ENCODE results near the gene TMEM87B. TPM values are rescaled to one million over a fixed set of nuclear protein-coding genes. Genes with fewer than 3 reads are reported as not detected.

The TMEM87B gene
- total RNA-seq, 1 experiment from 2014 or later = 10.5 TPM

GRCh38 chr2:112164876-112165275 is 109.8 kb downstream of the TMEM87B start:
- H2AK5ac ChIP-seq (ENCODE audit: insufficient read length, low read length) = no peak overlapping the region
- H3K4me2 ChIP-seq (ENCODE audit: insufficient read depth, insufficient read length, low read length) = no peak overlapping the region
- H3K4me1 ChIP-seq (ENCODE audit: insufficient read depth, low read length) = no peaks in the 10 kb centered on the region
- no peaks in the 10 kb centered on the region for H3K27me3 ChIP-seq (ENCODE audit: insufficient read depth, low read length)
- H4K8ac ChIP-seq (replicated peaks; ENCODE audit: insufficient read length, low read depth, low read length) = no peak overlapping the region
- no peaks in the 10 kb centered on the region for H3K79me2 ChIP-seq (ENCODE audit: insufficient read depth, low read length)
- Mint-ChIP-seq H3K36me3 (ENCODE audit: insufficient read depth in 1 of 3, low read depth in 3 of 3) (no peaks in the 10 kb centered on the region), H3K27ac (no peak overlapping the region), H3K4me3 (no peak overlapping the region), H3K27me3 (ENCODE audit: low read depth) (peaks cover 1% of the 10 kb centered on the region), H3K4me1 (peaks cover 4 to 11% of the 10 kb centered on the region in 2 experiments; a peak in 3 of 4 replicates), H3K9me3 (no peaks in the 10 kb centered on the region)
- H4K5ac ChIP-seq (ENCODE audit: insufficient read length, low read depth, low read length) = no peak overlapping the region
- no peak overlapping the region for H3K27ac ChIP-seq (ENCODE audit: insufficient read length, low read depth, low read length)
- no peak overlapping the region for H4K91ac ChIP-seq (ENCODE audit: insufficient read length, low read depth, low read length)
- no peak overlapping the region for H2BK12ac ChIP-seq (ENCODE audit: insufficient read length, low read depth, low read length)
- no peak overlapping the region for H3K18ac ChIP-seq (ENCODE audit: insufficient read length, low read depth, low read length)
- TF ChIP-seq CTCF (conservative IDR thresholded peaks at IDR 0.05) = no peak
- no peak overlapping the region for H3K4ac ChIP-seq (ENCODE audit: low read depth, low read length)
- H4K20me1 ChIP-seq (ENCODE audit: control insufficient read depth, insufficient read depth, insufficient read length) = peaks cover 6% of the 10 kb centered on the region
- H2BK5ac ChIP-seq (ENCODE audit: insufficient read length, low read length) = no peak overlapping the region
- H2BK20ac ChIP-seq (ENCODE audit: low read depth, low read length, poor library complexity, severe bottlenecking) = no peak overlapping the region
- H3T11ph ChIP-seq (ENCODE audit: low read length) = no peak overlapping the region
- H3K79me1 ChIP-seq (ENCODE audit: insufficient read depth, low read depth, low read length, poor library complexity, severe bottlenecking) = no peaks in the 10 kb centered on the region
- no peak overlapping the region for H2BK120ac ChIP-seq (ENCODE audit: low read depth, low read length, poor library complexity, severe bottlenecking)
- peak; percentile 14 for DNase-seq
- H3K56ac ChIP-seq (ENCODE audit: insufficient read length, low read depth, low read length) = no peak overlapping the region
- H3K9me3 ChIP-seq (ENCODE audit: control insufficient read depth, low read depth, low read length) = no peaks in the 10 kb centered on the region
- H3K23me2 ChIP-seq (ENCODE audit: insufficient read length, low read depth, low read length, poor library complexity, severe bottlenecking) = no peaks in the 10 kb centered on the region
- H3K23ac ChIP-seq (ENCODE audit: insufficient read length, low read depth, low read length) = no peak overlapping the region
- H3K14ac ChIP-seq (ENCODE audit: insufficient read depth, low read length) = no peak overlapping the region
- no peak overlapping the region for H3K9ac ChIP-seq (ENCODE audit: extremely low read depth, insufficient read length, low read length)
- H2BK15ac ChIP-seq (ENCODE audit: low read depth, low read length) = no peak overlapping the region
- no CpG with 5 or more reads among the region's 11 CpGs for WGBS (ENCODE audit: extremely low coverage, insufficient read length, low lambda C conversion rate)
- H2AFZ ChIP-seq (ENCODE audit: low read length) = no peak overlapping the region
